Keratinocyte (primary cell): ENCODE measurements around the gene SCAMP4. TPM values are rescaled to one million over a fixed set of nuclear protein-coding genes. Genes with fewer than 3 reads are reported as not detected.

Source experiments
- DNase-seq: peaks from one replicate; pipeline ENCODE4 v3.0.0-alpha.2; 2011; ENCODE audit warnings: low read depth, missing footprints, low spot score
- FAIRE-seq: peaks from 2 replicates; lab custom pipeline; 2011; peaks lifted over from hg19 to GRCh38; lab: Jason Lieb, UNC
- H2AFZ ChIP-seq: 2 replicates; pipeline ENCODE4 v1.6.0; 2012; ENCODE audit warnings: low read length, control low read depth, inconsistent platforms; ENCODE audit not compliant: control insufficient read depth
- H3K27ac ChIP-seq: 2 replicates; pipeline ENCODE4 v1.5.1; 2011; ENCODE audit warnings: low read length; ENCODE audit not compliant: control insufficient read depth, insufficient read depth
- H3K27me3 ChIP-seq: 3 replicates; pipeline ENCODE4 v1.6.0; 2011; ENCODE audit warnings: low read length; ENCODE audit not compliant: control insufficient read depth, insufficient read depth; ENCODE audit errors: extremely low read depth
- H3K36me3 ChIP-seq, 2 experiments: 2 replicates in 1 of 2; 3 replicates in 1 of 2; pipeline ENCODE4 v1.5.1; 2011; ENCODE audit warnings: low read length in 2 of 2, mild to moderate bottlenecking in 1 of 2; ENCODE audit not compliant: control insufficient read depth in 2 of 2, insufficient read depth in 2 of 2; ENCODE audit errors: extremely low read depth in 1 of 2
- H3K4me1 ChIP-seq: 3 replicates; pipeline ENCODE4 v1.5.1; 2011; ENCODE audit warnings: low read length; ENCODE audit not compliant: control insufficient read depth, insufficient read depth; ENCODE audit errors: extremely low read depth
- H3K4me2 ChIP-seq: 3 replicates; pipeline ENCODE4 v1.6.0; 2011; ENCODE audit warnings: low read depth, low read length; ENCODE audit not compliant: control insufficient read depth, insufficient read depth; ENCODE audit errors: extremely low read depth
- H3K4me3 ChIP-seq, 3 experiments: fragments of 200-600 bp in 1 of 3; sonication (generic) in 1 of 3; 2 replicates in 2 of 3; 3 replicates in 1 of 3; pipeline ENCODE4 v1.5.1; 2011 to 2016; ENCODE audit warnings: low read length in 3 of 3, mild to moderate bottlenecking in 3 of 3, control low read depth in 2 of 3, inconsistent platforms in 1 of 3, low read depth in 1 of 3, mixed read lengths in 1 of 3, mixed run types in 1 of 3, moderate library complexity in 1 of 3; ENCODE audit not compliant: control insufficient read depth in 2 of 3, insufficient read depth in 2 of 3; ENCODE audit errors: extremely low read depth in 1 of 3
- H3K79me2 ChIP-seq: 2 replicates; pipeline ENCODE4 v1.6.0; 2012; ENCODE audit warnings: low read length; ENCODE audit not compliant: control insufficient read depth, insufficient read depth
- H3K9ac ChIP-seq: 3 replicates; pipeline ENCODE4 v1.6.0; 2011; ENCODE audit warnings: low read length; ENCODE audit not compliant: control insufficient read depth, insufficient read depth; ENCODE audit errors: extremely low read depth
- H3K9me1 ChIP-seq: 3 replicates; pipeline ENCODE4 v1.6.0; 2011; ENCODE audit warnings: low read length; ENCODE audit not compliant: control insufficient read depth, insufficient read depth; ENCODE audit errors: extremely low read depth
- H3K9me3 ChIP-seq: 2 replicates; pipeline ENCODE4 v1.5.1; 2012; ENCODE audit warnings: low read depth, low read length; ENCODE audit not compliant: control insufficient read depth
- H4K20me1 ChIP-seq: 3 replicates; pipeline ENCODE4 v1.6.0; 2011; ENCODE audit warnings: low read length; ENCODE audit not compliant: control insufficient read depth, insufficient read depth; ENCODE audit errors: extremely low read depth
- EZH2 ChIP-seq: IDR thresholded peaks from one replicate; pipeline ENCODE4 v1.6.1; 2012; ENCODE audit warnings: inconsistent platforms, mild to moderate bottlenecking, low read length, moderate library complexity
- dilution Hi-C: fragments of 300-500 bp; cut with MboI; formaldehyde crosslinking; loops from one replicate; pipeline ENCODE4 v1.7.0; 2020; ENCODE audit warnings: low sequenced_read_pairs; ENCODE audit not compliant: extremely low pct_ligation_motif_present
- polyA plus RNA-seq, 5 experiments: library from polyadenylated mRNA; depleted of rRNA in 3 of 5; stranded (reverse) in 3 of 5; stranded (forward) in 1 of 5; unstranded in 1 of 5; fragments of >200 nt; gene quantifications; 1 replicate in 1 of 5; 2 replicates in 3 of 5; 3 replicates in 1 of 5; pipeline versions ENCODE4 v1.2.1 to v1.2.3, GENCODE V29; 2011 to 2012; ENCODE audit warnings: missing spikeins in 2 of 5, low read depth in 1 of 5, low replicate concordance in 1 of 5
- TF ChIP-seq, protein P1 (sequence below), 3 experiments: IDR thresholded peaks in 1 of 3; conservative IDR thresholded peaks in 1 of 3; optimal IDR thresholded peaks in 1 of 3; 2 replicates in 2 of 3; 3 replicates in 1 of 3; pipeline versions ENCODE3 to v1.5.1; 2011; ENCODE audit warnings: low read length in 3 of 3, mild to moderate bottlenecking in 3 of 3, moderate library complexity in 2 of 3, control low read depth in 1 of 3, inconsistent platforms in 1 of 3; ENCODE audit not compliant: insufficient read depth in 2 of 3; ENCODE audit errors: extremely low read depth in 1 of 3

The SCAMP4 gene
- polyA plus RNA-seq, 1 donor (not counting 4 experiments of a cell fraction or from before 2014, with no cell fraction given) = 4.8 TPM

DNA sequence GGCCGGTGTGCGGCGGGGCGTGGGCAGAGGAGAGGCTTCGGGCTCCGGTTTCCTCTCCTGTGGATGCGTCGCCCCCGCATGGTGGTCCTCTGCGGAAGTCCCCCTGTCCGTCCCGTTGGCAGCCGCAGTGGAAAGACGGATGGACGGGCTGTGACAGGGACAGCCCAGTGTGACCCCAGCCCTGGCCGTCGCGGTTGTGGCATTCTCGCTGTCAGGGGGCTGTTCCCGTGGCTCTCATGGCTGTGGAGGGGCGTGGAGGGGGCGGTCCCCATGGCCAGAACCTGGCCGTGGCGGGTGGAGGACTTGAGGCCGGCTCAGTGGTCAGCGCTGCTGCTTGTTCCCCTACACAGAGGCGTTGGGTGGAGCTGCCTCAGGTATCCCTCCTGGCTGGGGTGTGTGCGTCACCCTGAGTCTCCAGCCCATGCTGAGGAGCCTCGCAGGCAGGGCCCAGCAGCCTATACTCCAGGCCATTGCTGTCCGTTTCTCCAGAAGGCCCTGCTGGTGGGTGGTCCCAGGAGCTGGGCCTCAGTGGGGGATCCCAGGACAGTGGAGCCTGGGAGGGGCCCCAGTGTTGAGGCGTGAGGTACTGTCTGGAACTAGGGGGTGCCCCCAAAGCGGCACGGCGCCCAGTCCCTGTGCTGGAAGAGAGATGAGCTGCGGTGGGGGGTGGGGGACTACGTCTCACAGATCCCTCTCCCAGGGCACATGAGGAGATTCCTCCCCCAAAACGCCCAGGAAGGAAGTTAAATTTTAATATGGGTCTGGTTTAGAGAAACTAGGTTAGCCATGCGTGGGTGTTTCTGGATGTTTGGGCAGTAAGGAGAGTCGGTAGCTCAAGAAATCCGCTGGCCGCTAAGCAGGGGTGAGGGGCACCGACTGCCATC, 56.0 kb downstream of the SCAMP4 start:
- Histone ChIP-seq H3K9me3 (no peaks in the 10 kb centered on the region), H3K36me3 (peaks cover 4 to 7% of the 10 kb centered on the region in 2 experiments), H2AFZ (no peak overlapping the region), H3K27me3 (no peaks in the 10 kb centered on the region), H3K9me1 (peaks cover 3% of the 10 kb centered on the region), H3K79me2 (peaks cover 56% of the 10 kb centered on the region), H3K4me1 (no peaks in the 10 kb centered on the region), H3K4me2 (no peak overlapping the region), H3K27ac (no peak overlapping the region), H3K4me3 (no peak overlapping the region), H4K20me1 (peaks cover 11% of the 10 kb centered on the region), H3K9ac (no peak overlapping the region)
- no peak for FAIRE-seq
- DNase-seq = no peak
- dilution Hi-C loops = no loop called here
- TF ChIP-seq, protein P1, sequence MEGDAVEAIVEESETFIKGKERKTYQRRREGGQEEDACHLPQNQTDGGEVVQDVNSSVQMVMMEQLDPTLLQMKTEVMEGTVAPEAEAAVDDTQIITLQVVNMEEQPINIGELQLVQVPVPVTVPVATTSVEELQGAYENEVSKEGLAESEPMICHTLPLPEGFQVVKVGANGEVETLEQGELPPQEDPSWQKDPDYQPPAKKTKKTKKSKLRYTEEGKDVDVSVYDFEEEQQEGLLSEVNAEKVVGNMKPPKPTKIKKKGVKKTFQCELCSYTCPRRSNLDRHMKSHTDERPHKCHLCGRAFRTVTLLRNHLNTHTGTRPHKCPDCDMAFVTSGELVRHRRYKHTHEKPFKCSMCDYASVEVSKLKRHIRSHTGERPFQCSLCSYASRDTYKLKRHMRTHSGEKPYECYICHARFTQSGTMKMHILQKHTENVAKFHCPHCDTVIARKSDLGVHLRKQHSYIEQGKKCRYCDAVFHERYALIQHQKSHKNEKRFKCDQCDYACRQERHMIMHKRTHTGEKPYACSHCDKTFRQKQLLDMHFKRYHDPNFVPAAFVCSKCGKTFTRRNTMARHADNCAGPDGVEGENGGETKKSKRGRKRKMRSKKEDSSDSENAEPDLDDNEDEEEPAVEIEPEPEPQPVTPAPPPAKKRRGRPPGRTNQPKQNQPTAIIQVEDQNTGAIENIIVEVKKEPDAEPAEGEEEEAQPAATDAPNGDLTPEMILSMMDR (optimal IDR thresholded peaks at IDR 0.05 in 1 of 3, IDR thresholded peaks at IDR 0.05 in 1 of 3, conservative IDR thresholded peaks at IDR 0.05 in 1 of 3; ENCODE audit: extremely low read depth in 1 of 3, insufficient read depth in 2 of 3, low read length in 3 of 3) = no peak
- no peak for TF ChIP-seq EZH2

DNA sequence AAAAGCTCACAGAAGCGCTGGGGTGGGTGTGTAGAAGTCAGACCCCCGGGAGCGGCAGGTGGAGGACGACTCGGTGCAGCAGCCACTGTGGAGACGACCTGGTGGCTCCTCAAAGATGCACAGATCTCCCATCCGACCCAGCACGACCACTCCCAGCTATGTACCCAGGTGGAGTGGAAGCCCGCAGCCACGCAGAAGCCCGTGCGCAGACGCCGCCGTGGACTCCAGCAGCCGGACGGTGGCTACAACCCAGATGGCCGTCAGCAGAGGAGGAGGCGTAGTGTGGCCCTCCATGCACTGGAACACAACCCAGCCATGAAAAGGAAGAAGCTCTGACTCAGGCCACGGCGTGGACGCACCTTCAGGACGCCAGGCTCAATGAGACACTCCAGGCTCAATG, 57.5 kb downstream of the SCAMP4 start:
- H3K79me2 ChIP-seq = peaks cover 47% of the 10 kb centered on the region
- no peaks in the 10 kb centered on the region for H3K9me3 ChIP-seq
- no peak overlapping the region for H2AFZ ChIP-seq
- FAIRE-seq (no peak), DNase-seq (no peak)
- H3K36me3 ChIP-seq = peaks cover 0 to 10% of the 10 kb centered on the region in 2 experiments
- peaks cover 3% of the 10 kb centered on the region for H3K9me1 ChIP-seq
- dilution Hi-C loops = no loop called here
- no peak overlapping the region for H3K4me3 ChIP-seq
- no peak for TF ChIP-seq EZH2
- TF ChIP-seq, protein P1 (optimal IDR thresholded peaks at IDR 0.05 in 1 of 3, IDR thresholded peaks at IDR 0.05 in 1 of 3, conservative IDR thresholded peaks at IDR 0.05 in 1 of 3; ENCODE audit: extremely low read depth in 1 of 3, insufficient read depth in 2 of 3, low read length in 3 of 3) = no peak
- H4K20me1 ChIP-seq = peaks cover 5% of the 10 kb centered on the region
- H3K27ac ChIP-seq = no peak overlapping the region
- H3K9ac ChIP-seq = no peak overlapping the region
- H3K4me1 ChIP-seq = no peaks in the 10 kb centered on the region
- no peaks in the 10 kb centered on the region for H3K27me3 ChIP-seq
- no peak overlapping the region for H3K4me2 ChIP-seq
